ENCODE measurements around the gene NPFFR1. TPM values are rescaled to one million over a fixed set of nuclear protein-coding genes. Genes with fewer than 3 reads are reported as not detected.

Gene NPFFR1
- total and polyA plus RNA-seq, 2 experiments from 2014 or later: not detected

DNA sequence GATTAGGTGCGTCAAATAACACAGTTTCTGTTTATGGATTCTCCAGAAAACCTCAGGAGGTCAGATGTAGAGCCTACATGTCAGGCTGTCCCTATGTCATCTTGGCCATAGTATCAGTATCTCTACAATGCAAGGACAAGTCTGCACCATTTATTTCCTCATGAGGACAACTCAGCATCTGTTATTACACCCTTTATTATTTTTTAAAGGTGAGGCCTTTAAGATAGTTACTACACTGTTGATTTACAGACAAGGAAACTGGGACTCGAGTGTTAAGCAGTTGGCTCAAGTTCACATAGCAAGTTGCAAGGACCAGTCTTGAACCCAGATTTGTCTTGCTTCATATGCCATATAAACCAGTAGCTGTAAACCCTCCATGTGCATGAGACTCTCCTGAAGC, 27.3 kb downstream of the NPFFR1 start:
- WGBS (ENCODE audit: low lambda C conversion rate, missing lambda C conversion rate): 87% methylated on average over 2 of the region's 2 CpGs
- Histone ChIP-seq H3K4me3 (no peak overlapping the region), H3K9me3 (ENCODE audit: low read depth) (no peaks in the 10 kb centered on the region), H3K4me1 (ENCODE audit: insufficient read depth) (no peaks in the 10 kb centered on the region), H2AFZ (no peak overlapping the region), H3K36me3 (replicated peaks; ENCODE audit: insufficient read depth, low read depth) (no peaks in the 10 kb centered on the region), H3K27ac (no peak overlapping the region), H4K20me1 (ENCODE audit: insufficient read depth, poor library complexity, severe bottlenecking) (no peaks in the 10 kb centered on the region), H3K27me3 (no peaks in the 10 kb centered on the region), H3K9me2 (replicated peaks; ENCODE audit: insufficient read depth) (no peaks in the 10 kb centered on the region), H3K79me2 (no peaks in the 10 kb centered on the region), H3K4me2 (no peak overlapping the region)
- no peak for DNase-seq (ENCODE audit: low spot score)
- TF ChIP-seq EZH2 (IDR thresholded peaks at IDR 0.05; ENCODE audit: borderline replicate concordance): no peak
- TF ChIP-seq CTCF (IDR thresholded peaks at IDR 0.05; ENCODE audit: poor library complexity): no peak
- TF ChIP-seq EZH2phosphoT487 (IDR thresholded peaks at IDR 0.05; ENCODE audit: low read depth, severe bottlenecking, unreplicated experiment): no peak

- Histone ChIP-seq H3K4me1 (ENCODE audit: insufficient read depth) (no peaks in the 10 kb centered on the region), H3K79me2 (no peaks in the 10 kb centered on the region), H2AFZ (no peak overlapping the region), H3K9me2 (replicated peaks; ENCODE audit: insufficient read depth) (no peaks in the 10 kb centered on the region), H3K4me2 (no peak overlapping the region), H3K27ac (no peak overlapping the region), H3K27me3 (no peaks in the 10 kb centered on the region), H3K4me3 (no peak overlapping the region), H3K36me3 (replicated peaks; ENCODE audit: insufficient read depth, low read depth) (no peaks in the 10 kb centered on the region), H3K9me3 (ENCODE audit: low read depth) (no peaks in the 10 kb centered on the region), H4K20me1 (ENCODE audit: insufficient read depth, poor library complexity, severe bottlenecking) (no peaks in the 10 kb centered on the region)
- no peak for DNase-seq (ENCODE audit: low spot score)
- WGBS (ENCODE audit: low lambda C conversion rate, missing lambda C conversion rate): 95% methylated on average over 59 of the region's 73 CpGs
- TF ChIP-seq CTCF (IDR thresholded peaks at IDR 0.05; ENCODE audit: poor library complexity): no peak
- TF ChIP-seq EZH2 (IDR thresholded peaks at IDR 0.05; ENCODE audit: borderline replicate concordance): no peak
- no peak for TF ChIP-seq EZH2phosphoT487 (IDR thresholded peaks at IDR 0.05; ENCODE audit: low read depth, severe bottlenecking, unreplicated experiment)
Measured at GRCh38 chr10:70255329-70256299, 28.2 kb downstream of the NPFFR1 start.

DNA sequence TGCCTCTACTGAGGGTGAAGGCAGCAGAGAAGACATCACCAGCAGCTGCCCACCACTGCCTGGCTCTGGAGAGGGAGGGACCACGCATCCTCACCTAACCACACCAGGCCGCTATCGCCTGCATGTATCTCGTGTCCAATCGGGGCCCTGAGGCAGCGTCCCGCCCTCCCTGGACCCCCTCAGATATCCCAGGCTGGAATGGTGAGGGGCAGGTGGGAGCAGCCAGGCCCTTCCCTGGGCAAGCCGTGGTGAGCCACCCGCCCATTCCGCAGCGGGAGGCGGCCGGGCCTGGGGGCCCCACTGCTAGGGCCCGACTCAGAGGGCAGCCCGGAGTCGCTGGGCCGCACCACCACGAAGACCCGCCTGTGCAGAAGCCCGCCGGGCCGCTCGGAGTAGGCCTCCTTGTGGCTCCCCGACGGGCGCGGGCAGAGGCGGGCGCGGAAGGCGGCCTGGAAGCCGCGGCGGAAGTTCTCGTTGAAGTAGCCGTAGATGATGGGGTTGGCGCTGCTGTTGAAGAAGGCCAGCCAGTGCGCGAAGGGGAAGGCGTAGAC, 29.0 kb downstream of the NPFFR1 start:
- H3K27me3 ChIP-seq: no peaks in the 10 kb centered on the region
- no peak overlapping the region for H2AFZ ChIP-seq

More for the DNA sequence above, 29.0 kb downstream of the NPFFR1 start:
- no peaks in the 10 kb centered on the region for H4K20me1 ChIP-seq (ENCODE audit: insufficient read depth, poor library complexity, severe bottlenecking)
- 95% methylated on average over 33 of the region's 40 CpGs for WGBS (ENCODE audit: low lambda C conversion rate, missing lambda C conversion rate)
- H3K27ac ChIP-seq: no peak overlapping the region
- no peaks in the 10 kb centered on the region for H3K9me3 ChIP-seq (ENCODE audit: low read depth)
- DNase-seq (ENCODE audit: low spot score): no peak
- H3K4me2 ChIP-seq: no peak overlapping the region
- H3K79me2 ChIP-seq: no peaks in the 10 kb centered on the region
- no peaks in the 10 kb centered on the region for H3K36me3 ChIP-seq (replicated peaks; ENCODE audit: insufficient read depth, low read depth)
- no peak overlapping the region for H3K4me3 ChIP-seq
- no peaks in the 10 kb centered on the region for H3K4me1 ChIP-seq (ENCODE audit: insufficient read depth)
- no peaks in the 10 kb centered on the region for H3K9me2 ChIP-seq (replicated peaks; ENCODE audit: insufficient read depth)
- TF ChIP-seq EZH2 (IDR thresholded peaks at IDR 0.05; ENCODE audit: borderline replicate concordance) (no peak), CTCF (IDR thresholded peaks at IDR 0.05; ENCODE audit: poor library complexity) (no peak), EZH2phosphoT487 (IDR thresholded peaks at IDR 0.05; ENCODE audit: low read depth, severe bottlenecking, unreplicated experiment) (no peak)
